Stimulated activated CD4-positive, alpha-beta T cell treated with anti-CD3 and anti-CD28 coated beads, Interleukin-15, amount 100 ng/mL, for 48 hours (primary cell): ENCODE results near the gene CLDN3.
"Not testable (repeated sequence)": the region's sequence is repeated elsewhere in the genome, so short reads cannot be mapped to it uniquely, and the experiment has no call there.

Source experiments
- DNase-seq, 2 donors: peaks; one replicate each; pipeline ENCODE4 v3.0.0-alpha.2; 2020; ENCODE audit warnings: low read depth in 2 of 2

Gene CLDN3

GRCh38 chr7:73737491-73738219 is 32.4 kb downstream of the CLDN3 start:
- no peak for DNase-seq

- no peak for DNase-seq
Measured at GRCh38 chr7:73736885-73737284, 33.2 kb downstream of the CLDN3 start.

- DNase-seq, result no peak
Measured at GRCh38 chr7:73735528-73735905, 34.6 kb downstream of the CLDN3 start.

- peak; percentile 73 to 81 for DNase-seq
Measured at GRCh38 chr7:73734619-73735527, 35.2 kb downstream of the CLDN3 start.

GRCh38 chr7:73732397-73732796 is 37.7 kb downstream of the CLDN3 start:
- DNase-seq, result no peak

GRCh38 chr7:73730485-73730884 is 39.6 kb downstream of the CLDN3 start:
- DNase-seq, result no peak

GRCh38 chr7:73728551-73728950 is 41.5 kb downstream of the CLDN3 start:
- DNase-seq, result no peak

GRCh38 chr7:73727952-73728351 is 42.1 kb downstream of the CLDN3 start:
- DNase-seq, result no peak

GRCh38 chr7:73726083-73726466 is 44.0 kb downstream of the CLDN3 start:
- no peak for DNase-seq

GRCh38 chr7:73723813-73724212 is 46.3 kb downstream of the CLDN3 start:
- no peak for DNase-seq

GRCh38 chr7:73722785-73723184 is 47.3 kb downstream of the CLDN3 start:
- no peak for DNase-seq

GRCh38 chr7:73722182-73722581 is 47.9 kb downstream of the CLDN3 start:
- not testable (repeated sequence) for DNase-seq

GRCh38 chr7:73721377-73721817 is 48.7 kb downstream of the CLDN3 start:
- no peak for DNase-seq

- not testable (repeated sequence) for DNase-seq
Measured at GRCh38 chr7:73720443-73720842, 49.6 kb downstream of the CLDN3 start.

GRCh38 chr7:73719806-73720169 is 50.3 kb downstream of the CLDN3 start:
- DNase-seq, result no peak
